Upper lobe of left lung (tissue), 4 donors: Measurements from ENCODE around the gene RCC1.

Experiments
- CTCF ChIP-seq, 6 experiments: fragments of 450-650 bp in 4 of 6; fragments of 200-600 bp in 2 of 6; sonication (generic) in 2 of 6; IDR thresholded peaks; one replicate each; pipeline ENCODE4 v1.5.1; 2016 to 2019; ENCODE audit warnings: antibody characterized with exemption in 6 of 6
- POLR2A ChIP-seq, 4 donors: fragments of 450-650 bp; IDR thresholded peaks; one replicate each; pipeline ENCODE4 v1.5.1; 2016 to 2017; ENCODE audit warnings: antibody characterized with exemption in 4 of 4, mild to moderate bottlenecking in 2 of 4

GRCh38 chr1:28526886-28527285 lies 21.0 kb downstream of the RCC1 start:
- TF ChIP-seq CTCF (IDR thresholded peaks at IDR 0.05): no peak
- TF ChIP-seq POLR2A (IDR thresholded peaks at IDR 0.05): no peak
